Medulla oblongata (tissue), 1 donor: Measurements from ENCODE around the gene ISCA2.
"Not testable (repeated sequence)": the region's sequence is repeated elsewhere in the genome, so short reads cannot be mapped to it uniquely, and the experiment has no call there.

ENCODE experiments used
- DNase-seq: peaks from one replicate; pipeline ENCODE4 v3.0.0-alpha.2; 2015; ENCODE audit errors: extremely low spot score

The ISCA2 gene

GRCh38 chr14:74528886-74529285, 35.3 kb downstream of the ISCA2 start:
- no peak for DNase-seq

GRCh38 chr14:74531006-74531405, 37.4 kb downstream of the ISCA2 start:
- DNase-seq = no peak

- DNase-seq = peak; percentile 30
These were observed 37.9 kb downstream of the ISCA2 start for GRCh38 chr14:74531467-74531866.

GRCh38 chr14:74532246-74532645, 38.7 kb downstream of the ISCA2 start:
- DNase-seq = no peak

GRCh38 chr14:74533576-74533975, 40.0 kb downstream of the ISCA2 start:
- DNase-seq = no peak

- no peak for DNase-seq
These were observed 42.3 kb downstream of the ISCA2 start for GRCh38 chr14:74535756-74536325.

- not testable (repeated sequence) for DNase-seq
These were observed 42.8 kb downstream of the ISCA2 start for GRCh38 chr14:74536336-74536735.

- no peak for DNase-seq
These were observed 45.1 kb downstream of the ISCA2 start for GRCh38 chr14:74538411-74539391.

GRCh38 chr14:74539503-74539902, 45.9 kb downstream of the ISCA2 start:
- no peak for DNase-seq

- DNase-seq = no peak
These were observed 47.7 kb downstream of the ISCA2 start for GRCh38 chr14:74541225-74541624.

- DNase-seq = no peak
These were observed 48.6 kb downstream of the ISCA2 start for GRCh38 chr14:74542056-74542685.

- DNase-seq = no peak
These were observed 50.3 kb downstream of the ISCA2 start for GRCh38 chr14:74543771-74544438.

- no peak for DNase-seq
These were observed 51.8 kb downstream of the ISCA2 start for GRCh38 chr14:74545386-74545785.

GRCh38 chr14:74546416-74546815, 52.9 kb downstream of the ISCA2 start:
- no peak for DNase-seq
